AG10803 (cell line): ENCODE results near the gene CGB1.

ENCODE experiments used
- DNase-seq: peaks from one replicate; pipeline ENCODE4 v3.0.0; 2010; ENCODE audit warnings: low read depth
- H3K4me3 ChIP-seq: 2 replicates; pipeline ENCODE4 v1.5.1; 2011; ENCODE audit warnings: mild to moderate bottlenecking, low read length, control low read depth
- TF ChIP-seq, protein P1 (sequence below): conservative IDR thresholded peaks from 2 replicates; pipeline ENCODE4 v1.5.1; 2011; ENCODE audit warnings: mild to moderate bottlenecking, low read length, control low read depth, inconsistent platforms

The CGB1 gene

DNA sequence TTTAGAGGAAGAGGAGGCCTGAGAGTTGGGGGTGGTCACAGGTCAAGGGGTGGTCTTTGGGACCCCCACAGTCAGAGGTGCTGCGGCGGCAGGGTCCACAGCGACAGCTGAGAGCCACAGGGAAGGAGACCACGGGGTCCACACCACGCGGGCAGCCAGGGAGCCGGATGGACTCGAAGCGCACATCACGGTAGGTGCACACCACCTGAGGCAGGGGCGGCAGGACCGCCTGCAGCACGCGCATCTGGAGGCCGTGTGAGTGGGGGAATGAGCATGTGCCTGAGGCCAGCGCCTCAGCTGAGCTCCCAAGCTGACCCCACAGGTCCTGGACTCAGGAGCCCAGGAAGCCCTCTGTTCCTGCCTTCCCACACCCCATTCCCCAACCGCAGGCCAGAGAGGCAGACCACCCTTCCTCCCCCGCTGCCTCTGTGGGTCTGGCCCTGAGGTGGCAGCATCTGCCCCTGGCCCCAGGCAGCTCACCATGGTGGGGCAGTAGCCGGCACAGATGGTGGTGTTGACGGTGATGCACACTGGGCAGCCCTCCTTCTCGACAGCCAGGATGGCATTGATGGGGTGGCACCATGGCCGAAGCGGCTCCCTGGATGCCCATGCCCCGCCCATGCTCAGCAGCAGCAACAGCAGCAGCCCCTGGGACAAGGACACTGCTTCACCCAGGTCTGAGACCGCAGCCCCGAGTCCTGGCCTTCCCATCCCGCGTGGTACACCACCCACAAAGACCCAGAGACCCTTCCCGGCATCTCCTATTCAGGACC is 20.4 kb downstream of the CGB1 start:
- DNase-seq: no peak
- H3K4me3 ChIP-seq: no peak overlapping the region
- TF ChIP-seq, protein P1, sequence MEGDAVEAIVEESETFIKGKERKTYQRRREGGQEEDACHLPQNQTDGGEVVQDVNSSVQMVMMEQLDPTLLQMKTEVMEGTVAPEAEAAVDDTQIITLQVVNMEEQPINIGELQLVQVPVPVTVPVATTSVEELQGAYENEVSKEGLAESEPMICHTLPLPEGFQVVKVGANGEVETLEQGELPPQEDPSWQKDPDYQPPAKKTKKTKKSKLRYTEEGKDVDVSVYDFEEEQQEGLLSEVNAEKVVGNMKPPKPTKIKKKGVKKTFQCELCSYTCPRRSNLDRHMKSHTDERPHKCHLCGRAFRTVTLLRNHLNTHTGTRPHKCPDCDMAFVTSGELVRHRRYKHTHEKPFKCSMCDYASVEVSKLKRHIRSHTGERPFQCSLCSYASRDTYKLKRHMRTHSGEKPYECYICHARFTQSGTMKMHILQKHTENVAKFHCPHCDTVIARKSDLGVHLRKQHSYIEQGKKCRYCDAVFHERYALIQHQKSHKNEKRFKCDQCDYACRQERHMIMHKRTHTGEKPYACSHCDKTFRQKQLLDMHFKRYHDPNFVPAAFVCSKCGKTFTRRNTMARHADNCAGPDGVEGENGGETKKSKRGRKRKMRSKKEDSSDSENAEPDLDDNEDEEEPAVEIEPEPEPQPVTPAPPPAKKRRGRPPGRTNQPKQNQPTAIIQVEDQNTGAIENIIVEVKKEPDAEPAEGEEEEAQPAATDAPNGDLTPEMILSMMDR: no peak

DNA sequence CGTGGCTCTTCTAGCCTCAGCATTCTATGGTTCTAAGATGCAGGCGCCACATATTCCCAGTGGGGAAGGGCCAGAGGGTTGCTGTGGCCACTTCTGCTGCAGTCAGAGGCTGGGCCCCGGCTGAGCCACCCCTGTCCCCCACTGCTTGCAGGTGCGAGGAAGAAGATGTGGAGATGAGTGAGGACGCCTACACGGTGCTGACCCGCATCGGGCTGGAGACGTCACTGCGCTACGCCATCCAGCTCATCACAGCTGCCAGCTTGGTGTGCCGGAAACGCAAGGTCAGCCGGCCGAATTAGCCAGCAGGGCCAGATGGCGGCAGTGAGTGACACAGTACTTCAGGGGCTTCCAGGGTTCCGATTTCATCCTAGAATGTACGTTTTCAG is 21.8 kb downstream of the CGB1 start:
- TF ChIP-seq, protein P1: no peak
- DNase-seq: no peak
- H3K4me3 ChIP-seq: no peak overlapping the region

DNA sequence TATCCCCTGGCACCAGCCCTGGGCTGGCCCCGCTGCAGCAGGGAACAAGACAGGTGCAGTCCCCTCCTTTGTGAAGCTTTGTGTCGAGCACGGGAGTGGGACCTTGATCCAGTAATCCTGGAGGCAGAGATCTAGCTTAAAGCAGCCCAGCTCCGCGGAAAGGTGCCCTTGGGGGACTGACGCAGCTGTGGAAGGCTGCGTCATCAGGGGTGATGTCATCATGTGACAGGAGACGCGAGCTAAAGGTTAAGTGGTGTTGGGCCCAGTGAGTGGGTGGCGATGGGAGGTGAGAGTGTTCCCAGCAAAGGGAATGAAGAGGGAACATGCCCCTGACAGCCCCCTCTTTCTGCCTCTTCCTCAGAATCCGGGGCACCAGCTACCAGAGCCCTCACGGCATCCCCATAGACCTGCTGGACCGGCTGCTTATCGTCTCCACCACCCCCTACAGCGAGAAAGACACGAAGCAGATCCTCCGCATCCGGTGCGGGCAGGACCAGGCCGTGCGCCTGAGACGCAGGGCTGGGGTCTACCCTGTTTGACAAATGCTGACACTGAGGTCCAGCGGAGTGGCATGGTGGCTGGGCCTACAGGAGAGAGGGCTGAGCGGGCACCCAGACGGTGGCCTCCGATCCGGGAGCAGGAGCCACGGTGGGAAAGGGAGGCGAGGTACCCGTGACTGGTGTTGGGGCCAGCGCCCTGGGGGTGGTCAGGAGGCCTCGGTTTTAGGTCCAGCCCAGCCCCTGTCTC is 22.4 kb downstream of the CGB1 start:
- DNase-seq: no peak
- TF ChIP-seq, protein P1: no peak
- no peak overlapping the region for H3K4me3 ChIP-seq

DNA sequence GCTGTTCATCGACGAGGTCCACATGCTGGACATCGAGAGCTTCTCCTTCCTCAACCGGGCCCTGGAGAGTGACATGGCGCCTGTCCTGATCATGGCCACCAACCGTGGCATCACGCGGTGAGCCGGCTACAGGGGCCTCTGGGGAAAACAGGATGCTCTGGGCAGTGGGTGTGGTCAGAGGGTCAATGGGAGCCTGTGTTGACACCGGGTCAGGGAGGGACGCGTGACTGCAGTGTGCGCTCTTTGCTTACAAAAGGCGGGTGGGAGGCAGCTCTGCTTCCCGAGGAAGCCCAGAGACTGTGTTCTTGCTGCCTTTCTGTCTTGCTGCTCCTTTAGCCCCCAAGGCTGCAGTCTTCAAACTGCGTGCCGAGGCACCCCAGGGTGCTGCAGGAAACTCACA is 25.5 kb downstream of the CGB1 start:
- no peak overlapping the region for H3K4me3 ChIP-seq
- TF ChIP-seq, protein P1: no peak
- DNase-seq: no peak

GRCh38 chr19:49010453-49010852 is 26.2 kb downstream of the CGB1 start:
- no peak overlapping the region for H3K4me3 ChIP-seq
- DNase-seq: no peak
- TF ChIP-seq, protein P1: no peak

- H3K4me3 ChIP-seq: no peak overlapping the region
- no peak for DNase-seq
- TF ChIP-seq, protein P1: no peak
Observed at GRCh38 chr19:49009828-49010227, 26.9 kb downstream of the CGB1 start.

GRCh38 chr19:49006905-49007304 is 29.8 kb downstream of the CGB1 start:
- TF ChIP-seq, protein P1: no peak
- no peak for DNase-seq
- no peak overlapping the region for H3K4me3 ChIP-seq
